ENCODE measurements around the gene PNPLA2.

DNA sequence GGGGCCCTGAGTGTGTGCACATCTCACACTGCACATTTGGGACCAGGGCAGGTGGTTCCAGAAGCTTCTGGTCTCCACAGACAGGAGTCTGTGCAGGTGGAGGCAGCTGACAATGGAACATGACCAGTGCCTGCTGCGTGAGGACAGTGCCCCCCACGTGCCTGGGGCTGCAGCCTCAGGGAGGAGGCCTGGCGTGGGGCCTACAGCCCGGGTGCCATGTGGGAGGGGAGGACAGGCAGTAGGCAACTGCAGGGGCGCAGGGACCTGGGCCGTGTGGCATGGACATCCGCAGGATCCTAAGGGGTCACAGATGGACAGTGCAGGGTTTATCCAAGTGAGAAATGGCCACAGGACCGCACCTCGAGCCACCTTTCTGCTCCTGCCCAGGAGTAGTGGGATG is 52.8 kb downstream of the PNPLA2 start:
- TF ChIP-seq CTCF (IDR thresholded peaks at IDR 0.05) = no peak
- no peak for TF ChIP-seq POLR2A (IDR thresholded peaks at IDR 0.05)

Data from Peyer's patch (tissue), 4 donors.